ENCODE data around the gene CD63. TPM values are rescaled to one million over a fixed set of nuclear protein-coding genes. Genes with fewer than 3 reads are reported as not detected.

Gene CD63
- polyA plus RNA-seq, 1 experiment = 1,955 TPM

DNA sequence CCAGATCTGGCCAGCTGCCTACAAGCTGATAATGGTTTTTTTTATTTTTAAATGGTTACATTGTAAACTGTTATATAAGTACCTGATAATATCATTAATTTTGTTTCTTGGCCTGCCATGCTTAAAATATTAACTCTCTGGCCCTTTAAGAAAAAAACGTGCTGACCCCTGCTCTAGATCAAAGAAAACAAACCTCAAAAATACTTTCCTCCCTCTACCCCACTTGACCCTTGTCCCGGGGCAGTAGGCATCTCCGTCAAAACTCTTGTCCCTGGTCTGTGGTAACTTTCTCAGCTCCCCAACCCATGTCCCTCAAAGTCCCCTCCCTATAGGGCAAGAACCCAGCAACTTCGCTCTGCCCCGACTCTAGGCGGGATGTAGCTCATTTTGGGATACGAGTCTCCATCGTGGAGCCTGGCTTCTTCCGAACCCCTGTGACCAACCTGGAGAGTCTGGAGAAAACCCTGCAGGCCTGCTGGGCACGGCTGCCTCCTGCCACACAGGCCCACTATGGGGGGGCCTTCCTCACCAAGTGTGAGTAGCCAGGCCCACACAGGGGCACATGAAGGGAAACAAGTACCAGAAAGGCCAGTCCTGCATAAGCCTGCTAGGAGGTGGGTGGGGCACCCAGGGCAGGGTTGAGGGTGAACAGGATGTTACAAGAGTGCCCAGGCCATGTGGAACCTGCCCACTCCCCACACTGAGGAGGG is 5.1 kb downstream of the CD63 start:
- H3K27ac ChIP-seq (ENCODE audit: low read depth, low read length) = peak overlapping the region; percentile 57
- ChIA-PET POLR2A (interaction anchor here (1.4 kb wide), 1 partner anchor 15 kb away, joined by 3 read pairs; no protein-coding TSS in a partner anchor), CTCF (no interaction called here)
- H3K4me3 ChIP-seq (ENCODE audit: low read depth, low read length) = no peak overlapping the region
- H3K27me3 ChIP-seq (ENCODE audit: control insufficient read depth, insufficient read depth, low read length) = no peaks in the 10 kb centered on the region
- no peaks in the 10 kb centered on the region; the same call in 1 of the 2 replicates for H3K9me3 ChIP-seq (ENCODE audit: control insufficient read depth, insufficient read depth, low read length)
- TF ChIP-seq, protein P1, sequence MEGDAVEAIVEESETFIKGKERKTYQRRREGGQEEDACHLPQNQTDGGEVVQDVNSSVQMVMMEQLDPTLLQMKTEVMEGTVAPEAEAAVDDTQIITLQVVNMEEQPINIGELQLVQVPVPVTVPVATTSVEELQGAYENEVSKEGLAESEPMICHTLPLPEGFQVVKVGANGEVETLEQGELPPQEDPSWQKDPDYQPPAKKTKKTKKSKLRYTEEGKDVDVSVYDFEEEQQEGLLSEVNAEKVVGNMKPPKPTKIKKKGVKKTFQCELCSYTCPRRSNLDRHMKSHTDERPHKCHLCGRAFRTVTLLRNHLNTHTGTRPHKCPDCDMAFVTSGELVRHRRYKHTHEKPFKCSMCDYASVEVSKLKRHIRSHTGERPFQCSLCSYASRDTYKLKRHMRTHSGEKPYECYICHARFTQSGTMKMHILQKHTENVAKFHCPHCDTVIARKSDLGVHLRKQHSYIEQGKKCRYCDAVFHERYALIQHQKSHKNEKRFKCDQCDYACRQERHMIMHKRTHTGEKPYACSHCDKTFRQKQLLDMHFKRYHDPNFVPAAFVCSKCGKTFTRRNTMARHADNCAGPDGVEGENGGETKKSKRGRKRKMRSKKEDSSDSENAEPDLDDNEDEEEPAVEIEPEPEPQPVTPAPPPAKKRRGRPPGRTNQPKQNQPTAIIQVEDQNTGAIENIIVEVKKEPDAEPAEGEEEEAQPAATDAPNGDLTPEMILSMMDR (IDR thresholded peaks at IDR 0.05; ENCODE audit: low read depth, low read length) = no peak
- DNase-seq (ENCODE audit: low read depth, low spot score) = no peak

DNA sequence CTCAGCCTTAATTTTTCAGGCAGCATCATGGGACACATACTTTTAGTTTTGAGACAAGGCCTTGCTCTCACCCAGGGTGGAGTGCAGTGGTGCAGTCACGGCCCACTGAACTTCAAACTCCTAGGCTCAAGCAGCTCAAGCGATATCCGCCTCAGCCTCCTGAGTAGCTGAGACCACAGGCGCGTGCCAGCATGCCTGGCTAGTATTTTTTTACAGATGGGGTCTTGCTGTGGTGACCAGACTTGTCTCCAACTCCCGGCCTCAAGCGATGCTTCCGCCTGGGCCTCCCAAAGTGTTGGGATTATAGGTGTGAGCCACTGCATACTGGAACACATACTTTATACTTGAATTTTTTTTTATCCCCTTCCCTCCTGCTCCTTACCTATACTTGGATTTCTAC is 5.9 kb downstream of the CD63 start:
- H3K9me3 ChIP-seq (ENCODE audit: control insufficient read depth, insufficient read depth, low read length) = no peaks in the 10 kb centered on the region; the same call in 1 of the 2 replicates
- no peak overlapping the region for H3K27ac ChIP-seq (ENCODE audit: low read depth, low read length)
- POLR2A ChIA-PET = interaction anchor here (0.7 kb wide), 1 partner anchor 129 kb away, joined by 3 read pairs; no protein-coding TSS in a partner anchor
- DNase-seq (ENCODE audit: low read depth, low spot score) = no peak
- TF ChIP-seq, protein P1 (IDR thresholded peaks at IDR 0.05; ENCODE audit: low read depth, low read length) = no peak
- no peak overlapping the region for H3K4me3 ChIP-seq (ENCODE audit: low read depth, low read length)
- CTCF ChIA-PET = no interaction called here
- no peaks in the 10 kb centered on the region for H3K27me3 ChIP-seq (ENCODE audit: control insufficient read depth, insufficient read depth, low read length)

- Histone ChIP-seq H3K27me3 (ENCODE audit: control insufficient read depth, insufficient read depth, low read length) (no peaks in the 10 kb centered on the region), H3K4me3 (ENCODE audit: low read depth, low read length) (no peak overlapping the region), H3K27ac (ENCODE audit: low read depth, low read length) (peak overlapping the region; percentile 73), H3K9me3 (ENCODE audit: control insufficient read depth, insufficient read depth, low read length) (no peaks in the 10 kb centered on the region; the same call in 1 of the 2 replicates)
- ChIA-PET CTCF (interaction anchor here (1.5 kb wide), 1 partner anchor 16 kb away, joined by 7 read pairs; no protein-coding TSS in a partner anchor), POLR2A (interaction anchor here (3.2 kb wide), 1 partner anchor 8 kb away, joined by 17 read pairs; no protein-coding TSS in a partner anchor)
- TF ChIP-seq, protein P1 (IDR thresholded peaks at IDR 0.05; ENCODE audit: low read depth, low read length) = no peak
- no peak for DNase-seq (ENCODE audit: low read depth, low spot score)
These were observed 7.1 kb downstream of the CD63 start for GRCh38 chr12:55721601-55722213.

DNA sequence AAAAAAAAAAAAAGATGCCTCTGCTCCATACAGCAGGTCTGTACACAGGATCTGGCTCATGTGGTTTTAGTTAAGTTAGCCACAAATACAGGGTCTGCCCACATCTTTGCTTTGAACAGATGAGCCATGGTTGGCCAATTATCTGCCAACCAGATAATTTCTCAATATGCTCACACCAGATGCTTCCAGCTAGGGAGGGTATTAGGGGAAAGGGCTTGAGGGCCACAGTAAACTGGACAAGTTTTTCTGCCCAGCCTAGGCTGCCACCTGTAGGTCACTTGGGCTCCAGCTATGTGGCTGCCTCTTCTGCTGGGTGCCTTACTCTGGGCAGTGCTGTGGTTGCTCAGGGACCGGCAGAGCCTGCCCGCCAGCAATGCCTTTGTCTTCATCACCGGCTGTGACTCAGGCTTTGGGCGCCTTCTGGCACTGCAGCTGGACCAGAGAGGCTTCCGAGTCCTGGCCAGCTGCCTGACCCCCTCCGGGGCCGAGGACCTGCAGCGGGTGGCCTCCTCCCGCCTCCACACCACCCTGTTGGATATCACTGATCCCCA is 7.8 kb downstream of the CD63 start:
- DNase-seq (ENCODE audit: low read depth, low spot score) = peak; percentile 70

More for the DNA sequence above, 7.8 kb downstream of the CD63 start:
- no peaks in the 10 kb centered on the region for H3K27me3 ChIP-seq (ENCODE audit: control insufficient read depth, insufficient read depth, low read length)
- peak overlapping the region; percentile 73 for H3K27ac ChIP-seq (ENCODE audit: low read depth, low read length)
- CTCF ChIA-PET = interaction anchor here (0.6 to 1.5 kb wide), 6 partner anchors 9 to 101 kb away, joined by 3 to 7 read pairs (median 4); partner anchors contain the start of gene CD63
- 0 out of 2 replicates have a peak overlapping the region, but pooled peaks have one; percentile 7 for H3K4me3 ChIP-seq (ENCODE audit: low read depth, low read length)
- TF ChIP-seq, protein P1 (IDR thresholded peaks at IDR 0.05; ENCODE audit: low read depth, low read length) = peak; percentile 40; the same call in 1 of the 2 replicates
- H3K9me3 ChIP-seq (ENCODE audit: control insufficient read depth, insufficient read depth, low read length) = no peaks in the 10 kb centered on the region; the same call in 1 of the 2 replicates
- POLR2A ChIA-PET = interaction anchor here (0.5 to 3.2 kb wide), 2 partner anchors 9 to 348 kb away, joined by 7 to 17 read pairs; no protein-coding TSS in a partner anchor

Measured in AG04450 (cell line).